ENCODE results near the gene ZNF366.

Gene ZNF366

GRCh38 chr5:72465066-72465465 is 42.1 kb downstream of the ZNF366 start:
- no peak for TF ChIP-seq CTCF (IDR thresholded peaks at IDR 0.05; ENCODE audit: insufficient read depth, low read depth, low read length, missing control alignments)
- peak; percentile 74 for DNase-seq (ENCODE audit: low read depth)
- peak overlapping the region; percentile 6 for H3K4me3 ChIP-seq (ENCODE audit: low read depth, low read length)

- DNase-seq (ENCODE audit: low read depth): no peak
- no peak overlapping the region for H3K4me3 ChIP-seq (ENCODE audit: low read depth, low read length)
- no peak for TF ChIP-seq CTCF (IDR thresholded peaks at IDR 0.05; ENCODE audit: insufficient read depth, low read depth, low read length, missing control alignments)
These were observed 43.1 kb downstream of the ZNF366 start for GRCh38 chr5:72464071-72464470.

- no peak overlapping the region for H3K4me3 ChIP-seq (ENCODE audit: low read depth, low read length)
- DNase-seq (ENCODE audit: low read depth): no peak
- no peak for TF ChIP-seq CTCF (IDR thresholded peaks at IDR 0.05; ENCODE audit: insufficient read depth, low read depth, low read length, missing control alignments)
These were observed 43.7 kb downstream of the ZNF366 start for GRCh38 chr5:72463449-72464052.

GRCh38 chr5:72460413-72460812 is 46.8 kb downstream of the ZNF366 start:
- no peak for TF ChIP-seq CTCF (IDR thresholded peaks at IDR 0.05; ENCODE audit: insufficient read depth, low read depth, low read length, missing control alignments)
- DNase-seq (ENCODE audit: low read depth): no peak
- H3K4me3 ChIP-seq (ENCODE audit: low read depth, low read length): no peak overlapping the region

- no peak overlapping the region for H3K4me3 ChIP-seq (ENCODE audit: low read depth, low read length)
- TF ChIP-seq CTCF (IDR thresholded peaks at IDR 0.05; ENCODE audit: insufficient read depth, low read depth, low read length, missing control alignments): no peak
- DNase-seq (ENCODE audit: low read depth): no peak
These were observed 47.3 kb downstream of the ZNF366 start for GRCh38 chr5:72459913-72460312.

- peak; percentile 85 for DNase-seq (ENCODE audit: low read depth)
- no peak for TF ChIP-seq CTCF (IDR thresholded peaks at IDR 0.05; ENCODE audit: insufficient read depth, low read depth, low read length, missing control alignments)
These were observed 48.0 kb downstream of the ZNF366 start for GRCh38 chr5:72459089-72459661.

GRCh38 chr5:72458407-72458806 is 48.8 kb downstream of the ZNF366 start:
- H3K4me3 ChIP-seq (ENCODE audit: low read depth, low read length): no peak overlapping the region
- no peak for TF ChIP-seq CTCF (IDR thresholded peaks at IDR 0.05; ENCODE audit: insufficient read depth, low read depth, low read length, missing control alignments)
- DNase-seq (ENCODE audit: low read depth): no peak

More at GRCh38 chr5:72459089-72459661, 48.0 kb downstream of the ZNF366 start:
- H3K4me3 ChIP-seq (ENCODE audit: low read depth, low read length): no peak overlapping the region

All from GM12865 (cell line).